GM10248 (cell line): ENCODE measurements around the gene SUN5.
"Not testable (repeated sequence)": the region's sequence is repeated elsewhere in the genome, so short reads cannot be mapped to it uniquely, and the experiment has no call there.

Experiments
- CTCF ChIA-PET: fragments of 300-600 bp; sonication (Branson Sonifier 250); formaldehyde crosslinking; extraction: SDS; loops from one replicate; lab custom pipeline; 2021; ENCODE audit warnings: antibody characterized with exemption; lab: Yijun Ruan, JAX
- POLR2A ChIA-PET: fragments of 350-650 bp; sonication (Branson Sonifier 250); formaldehyde crosslinking; extraction: SDS; loops from one replicate; lab custom pipeline; 2020; ENCODE audit warnings: antibody characterized with exemption; lab: Yijun Ruan, JAX
- DNase-seq: peaks from one replicate; pipeline ENCODE4 v3.0.0; 2012; ENCODE audit errors: extremely low spot score
- TF ChIP-seq, protein P1 (sequence below): IDR thresholded peaks from 2 replicates; pipeline ENCODE4 v1.5.1; 2012; ENCODE audit warnings: mild to moderate bottlenecking, low read depth; ENCODE audit errors: extremely low read depth, missing control alignments, control extremely low read depth

The SUN5 gene

DNA sequence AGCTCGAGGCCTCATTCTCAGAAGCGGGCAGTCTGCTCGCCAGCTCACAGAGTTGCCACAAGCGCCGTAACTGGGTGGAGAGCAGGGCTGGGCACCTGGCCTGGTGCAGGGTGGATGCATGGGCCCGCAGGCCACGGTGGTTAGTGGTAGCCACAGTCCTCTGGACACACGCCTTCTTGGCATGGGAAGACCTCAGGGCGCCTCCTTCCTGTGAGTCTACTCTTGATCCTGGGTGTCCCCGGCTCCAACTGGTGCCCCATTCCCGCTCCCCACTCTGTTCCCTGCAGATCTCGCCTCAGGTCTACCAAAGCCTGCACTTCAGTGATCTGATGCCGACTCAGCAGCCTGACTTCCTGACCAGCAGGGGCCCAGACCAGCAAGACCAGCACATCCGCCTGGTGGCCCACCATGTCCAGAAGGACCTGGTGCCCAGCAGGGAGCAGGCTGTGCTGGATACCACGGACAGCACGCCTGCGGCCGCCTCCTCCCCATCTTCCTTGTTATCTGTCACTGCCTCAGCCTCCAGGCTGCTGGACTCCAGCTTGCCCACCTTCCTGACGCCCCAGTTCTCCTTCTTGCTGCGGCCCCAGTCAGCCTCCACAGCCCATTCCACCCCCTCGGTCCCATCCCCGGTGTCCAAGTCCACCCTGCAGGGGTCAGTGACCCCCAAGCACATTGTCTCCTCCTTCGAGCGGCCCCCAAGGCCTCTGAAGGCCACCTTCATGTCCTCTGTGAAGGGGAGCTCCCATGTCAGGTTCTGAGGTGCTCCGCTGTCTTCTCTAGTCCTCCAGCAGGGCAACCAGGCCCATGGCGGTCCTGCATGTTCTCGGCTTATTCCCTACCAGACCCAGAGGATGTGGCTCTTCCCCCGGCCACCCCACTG lies 43.1 kb downstream of the SUN5 start:
- DNase-seq, result peak; percentile 8
- TF ChIP-seq, protein P1, sequence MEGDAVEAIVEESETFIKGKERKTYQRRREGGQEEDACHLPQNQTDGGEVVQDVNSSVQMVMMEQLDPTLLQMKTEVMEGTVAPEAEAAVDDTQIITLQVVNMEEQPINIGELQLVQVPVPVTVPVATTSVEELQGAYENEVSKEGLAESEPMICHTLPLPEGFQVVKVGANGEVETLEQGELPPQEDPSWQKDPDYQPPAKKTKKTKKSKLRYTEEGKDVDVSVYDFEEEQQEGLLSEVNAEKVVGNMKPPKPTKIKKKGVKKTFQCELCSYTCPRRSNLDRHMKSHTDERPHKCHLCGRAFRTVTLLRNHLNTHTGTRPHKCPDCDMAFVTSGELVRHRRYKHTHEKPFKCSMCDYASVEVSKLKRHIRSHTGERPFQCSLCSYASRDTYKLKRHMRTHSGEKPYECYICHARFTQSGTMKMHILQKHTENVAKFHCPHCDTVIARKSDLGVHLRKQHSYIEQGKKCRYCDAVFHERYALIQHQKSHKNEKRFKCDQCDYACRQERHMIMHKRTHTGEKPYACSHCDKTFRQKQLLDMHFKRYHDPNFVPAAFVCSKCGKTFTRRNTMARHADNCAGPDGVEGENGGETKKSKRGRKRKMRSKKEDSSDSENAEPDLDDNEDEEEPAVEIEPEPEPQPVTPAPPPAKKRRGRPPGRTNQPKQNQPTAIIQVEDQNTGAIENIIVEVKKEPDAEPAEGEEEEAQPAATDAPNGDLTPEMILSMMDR, result no peak
- POLR2A ChIA-PET, result no interaction called here
- CTCF ChIA-PET, result no interaction called here

DNA sequence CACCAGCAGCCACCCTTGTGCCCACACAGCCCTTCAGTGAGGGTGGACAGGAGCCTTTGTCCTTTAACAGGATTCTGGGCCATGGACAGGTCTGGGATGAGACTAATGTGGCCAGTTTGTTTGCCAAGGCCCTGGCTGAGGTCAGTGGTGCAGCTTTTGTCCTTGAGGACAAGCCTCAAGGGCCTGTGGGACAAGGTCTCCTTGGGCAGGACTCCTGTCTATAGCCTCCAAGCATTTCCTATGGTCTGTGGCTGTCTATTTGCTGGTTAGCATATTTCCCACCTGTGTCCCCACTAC lies 44.1 kb downstream of the SUN5 start:
- TF ChIP-seq, protein P1, result no peak
- POLR2A ChIA-PET, result no interaction called here
- DNase-seq, result peak; percentile 8
- CTCF ChIA-PET, result interaction anchor here (1.1 kb wide), 1 partner anchor 15 kb away, joined by 3 read pairs; no protein-coding TSS in a partner anchor

DNA sequence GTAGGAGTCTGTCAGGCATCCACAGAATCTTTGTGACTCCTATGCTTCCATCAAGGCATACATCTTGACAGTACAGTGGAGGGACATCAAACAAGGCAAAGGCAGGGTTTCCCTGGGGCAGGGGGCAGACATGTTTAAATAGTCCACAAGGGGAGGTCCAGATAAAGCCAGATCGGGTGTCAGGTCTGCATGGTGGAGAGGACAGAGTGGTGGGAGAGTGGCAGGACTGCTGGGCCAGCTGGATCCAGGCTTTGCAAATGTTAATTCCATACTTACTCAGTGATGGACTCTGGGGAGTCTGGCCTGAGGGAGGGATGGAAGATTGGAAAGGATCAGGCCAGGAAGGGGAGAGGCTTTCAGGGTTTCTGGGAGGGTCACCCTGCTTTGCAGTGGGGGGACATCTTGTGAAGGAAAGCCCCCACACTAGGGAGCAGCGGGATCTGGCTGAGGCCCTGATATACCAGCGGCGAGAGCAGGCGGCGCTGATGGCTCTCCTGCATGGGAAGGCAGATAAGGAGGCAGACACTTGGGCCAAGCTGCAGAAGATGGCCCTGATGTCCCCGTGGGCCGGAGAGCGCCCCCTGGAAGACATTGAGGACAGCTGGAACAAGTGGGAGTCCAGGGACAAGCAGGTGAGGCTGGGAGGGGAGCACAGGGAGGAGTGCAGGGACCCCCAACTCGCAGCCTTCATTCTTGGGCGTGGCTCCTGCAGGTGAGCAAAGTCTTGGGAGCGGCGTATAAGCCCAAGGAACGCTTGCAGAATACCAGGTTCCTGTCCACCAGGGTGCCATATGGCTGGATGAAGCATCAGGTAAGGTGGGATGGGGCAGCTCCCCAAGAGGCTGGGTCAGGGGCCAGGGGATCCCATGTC lies 44.6 kb downstream of the SUN5 start:
- peak; percentile 4 for DNase-seq
- POLR2A ChIA-PET, result no interaction called here
- CTCF ChIA-PET, result interaction anchor here (1.1 kb wide), 1 partner anchor 14 kb away, joined by 3 read pairs; no protein-coding TSS in a partner anchor
- TF ChIP-seq, protein P1, result no peak

DNA sequence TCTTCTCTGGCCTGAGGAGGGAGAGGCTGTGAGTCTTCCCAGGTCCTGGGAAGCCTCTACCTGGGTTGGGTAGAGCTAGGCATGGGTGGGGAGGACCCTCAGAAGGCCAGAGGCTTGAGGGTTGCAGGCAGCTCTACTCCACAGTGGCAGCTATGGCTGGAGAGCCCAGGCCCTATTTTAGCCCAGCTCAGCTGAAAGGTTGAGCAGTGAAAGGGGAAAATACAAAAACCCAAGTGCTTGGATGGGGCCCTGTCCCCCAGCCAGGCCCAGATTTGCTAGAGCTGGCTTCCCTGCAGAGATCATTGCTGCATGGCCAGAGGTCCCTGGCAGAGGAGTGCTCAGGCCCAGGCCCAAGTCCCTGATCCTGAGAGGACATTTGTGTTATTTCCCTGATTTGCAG lies 45.7 kb downstream of the SUN5 start:
- DNase-seq, result no peak
- ChIA-PET CTCF (interaction anchor here (1.4 to 1.5 kb wide), 2 partner anchors 8 to 27 kb away, joined by 3 to 4 read pairs; no protein-coding TSS in a partner anchor), POLR2A (no interaction called here)
- TF ChIP-seq, protein P1, result no peak

DNA sequence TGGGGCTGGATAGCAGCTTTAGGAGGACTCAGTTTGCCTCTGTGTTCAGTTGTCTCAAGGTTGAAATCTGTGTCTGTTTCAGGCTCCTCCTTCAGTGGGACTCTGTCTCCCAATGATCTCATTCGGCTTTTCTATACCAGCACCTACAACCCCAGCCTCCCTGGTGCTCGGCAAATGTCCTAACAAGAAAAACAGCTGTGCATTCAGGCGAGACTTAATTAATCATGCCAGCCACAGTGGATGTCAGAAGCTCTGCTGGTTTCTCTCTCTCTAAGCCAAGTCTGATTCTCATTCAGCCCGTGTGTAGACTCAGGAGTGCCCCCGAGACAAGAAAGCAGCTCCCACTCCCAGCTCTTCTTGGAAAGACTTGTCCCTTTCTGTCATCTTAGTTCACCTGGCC lies 46.8 kb downstream of the SUN5 start:
- TF ChIP-seq, protein P1, result no peak
- ChIA-PET POLR2A (no interaction called here), CTCF (interaction anchor here (1.4 to 1.5 kb wide), 2 partner anchors 10 to 26 kb away, joined by 3 to 4 read pairs; no protein-coding TSS in a partner anchor)
- DNase-seq, result no peak

DNA sequence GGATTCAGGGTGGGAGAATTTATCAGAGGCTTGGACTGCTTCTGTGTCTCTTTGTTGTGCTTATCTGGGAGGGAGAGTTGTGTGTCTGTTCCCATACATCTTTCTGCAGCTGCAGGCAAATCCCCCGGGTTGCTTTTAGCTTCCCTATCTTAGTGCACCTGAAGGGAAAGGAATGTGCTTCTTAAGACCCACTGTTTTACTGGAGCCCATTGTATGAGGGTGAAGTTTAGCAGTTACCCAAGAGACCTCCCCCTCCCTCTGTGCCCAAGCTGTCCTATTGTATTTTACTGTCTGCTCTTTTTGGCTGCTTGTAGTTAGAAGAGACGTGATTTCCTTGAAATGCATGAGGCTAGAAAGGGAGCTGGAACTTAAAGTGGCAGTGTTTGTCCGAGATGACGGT lies 53.7 kb downstream of the SUN5 start:
- CTCF ChIA-PET, result interaction anchor here (1.2 to 1.6 kb wide), 3 partner anchors 17 to 51 kb away, joined by 3 to 4 read pairs (median 3); no protein-coding TSS in a partner anchor

More for the DNA sequence above, 53.7 kb downstream of the SUN5 start:
- POLR2A ChIA-PET, result interaction anchor here (0.6 kb wide), 1 partner anchor 131 kb away, joined by 4 read pairs; the partner anchor contains the start of gene MAPRE1
- DNase-seq, result not testable (repeated sequence)
